ENCODE data around the gene FAM131B. TPM values are rescaled to one million over a fixed set of nuclear protein-coding genes. Genes with fewer than 3 reads are reported as not detected.

Gene FAM131B
- total RNA-seq (2014; rRNA removed): 6.9 and 7.7 TPM in 2 replicates
- Bru-seq, nascent RNA: percentile 73 among the genes with signal in this experiment
- BruChase-seq, experiment 1, labeled RNA remaining after a 6-hour chase: percentile 92 among the genes with signal in this experiment
- BruChase-seq, experiment 2, labeled RNA remaining after a 2-hour chase: percentile 93 among the genes with signal in this experiment
- long read RNA-seq, full-length matches to known transcripts: 110 of 244 reads
- long read RNA-seq, partial matches to known transcripts: 10 of 244 reads
- long read RNA-seq, other reads (novel, unspliced or antisense): 124 of 244 reads

DNA sequence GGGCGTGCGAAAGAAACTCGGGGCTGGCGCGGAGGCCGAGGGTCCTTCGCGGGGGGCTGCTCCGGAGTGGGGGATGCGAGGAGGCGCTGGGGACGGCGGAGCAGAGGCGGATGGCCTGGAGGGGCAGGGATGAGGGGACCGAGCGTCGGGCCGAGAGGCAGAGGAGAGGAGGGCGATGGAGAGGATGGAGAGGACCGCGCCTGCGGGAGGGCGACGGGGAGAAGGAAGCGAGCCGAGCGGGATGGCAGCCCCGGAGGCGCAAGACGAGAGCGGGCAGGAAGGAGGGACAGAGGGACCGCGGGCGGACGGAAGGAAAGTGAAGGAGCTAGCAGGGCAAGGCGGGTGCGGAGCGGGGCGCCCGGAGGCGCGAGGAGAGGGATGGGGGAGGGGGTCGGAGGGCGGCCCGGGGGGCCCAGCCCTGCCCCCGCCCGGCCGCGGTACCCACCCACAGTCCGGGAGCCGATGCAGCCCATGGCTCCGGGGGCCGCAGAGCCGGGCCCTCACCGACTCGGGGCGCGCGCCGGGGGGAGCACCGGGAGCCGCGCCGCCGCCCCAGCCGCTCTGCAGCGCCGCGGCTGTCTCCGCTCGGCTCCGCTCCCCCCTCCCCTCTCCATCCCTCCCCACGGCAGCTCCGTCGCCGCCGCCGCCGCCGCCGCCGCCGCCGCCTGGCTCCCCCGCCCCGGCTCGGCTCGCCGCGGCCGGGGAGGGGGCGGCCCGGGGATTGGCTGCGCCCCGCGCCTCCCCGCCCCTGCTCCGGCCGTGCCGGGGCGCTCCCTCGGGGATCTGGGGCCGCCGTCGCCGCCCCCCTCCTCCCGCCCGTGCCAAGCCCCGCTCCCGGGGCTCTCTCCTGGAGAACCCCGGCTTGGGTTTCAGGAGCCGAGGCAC lies at the start of gene FAM131B:
FAM131B (minus strand) TSS at position 583 of the 885 bp plus-strand sequence; CDS start at position 473, 110 bp downstream.
- H4K20me1 ChIP-seq (ENCODE audit: low read length): no peaks in the 10 kb centered on the region
- no peaks in the 10 kb centered on the region for H3K79me2 ChIP-seq (ENCODE audit: low read length)
- CTCF ChIA-PET: no interaction called here
- DNase-seq (no peak), ATAC-seq (peak; percentile 53)
- POLR2A ChIA-PET (ENCODE audit: unreplicated experiment): interaction anchor here (0.7 kb wide), 1 partner anchor 61 kb away, joined by 7 read pairs; no protein-coding TSS in a partner anchor
- intact Hi-C loops (cut with micrococcal nuclease): no loop called here
- no peaks in the 10 kb centered on the region for H3K36me3 ChIP-seq (ENCODE audit: low read depth, low read length)
- no peaks in the 10 kb centered on the region; the same call in 1 of the 2 replicates for H3K4me1 ChIP-seq (ENCODE audit: insufficient read depth, low read length)
- H3K27me3 ChIP-seq (ENCODE audit: low read length): peaks cover 9% of the 10 kb centered on the region
- no peak within 1 kb of the TSS for H3K9ac ChIP-seq (ENCODE audit: low read length)
- TF ChIP-seq EZH2phosphoT487 (IDR thresholded peaks at IDR 0.05; ENCODE audit: borderline replicate concordance, low read length) (no peak), EZH2 (IDR thresholded peaks at IDR 0.05; ENCODE audit: low read length, unreplicated experiment) (no peak)
- TF ChIP-seq, protein P1, sequence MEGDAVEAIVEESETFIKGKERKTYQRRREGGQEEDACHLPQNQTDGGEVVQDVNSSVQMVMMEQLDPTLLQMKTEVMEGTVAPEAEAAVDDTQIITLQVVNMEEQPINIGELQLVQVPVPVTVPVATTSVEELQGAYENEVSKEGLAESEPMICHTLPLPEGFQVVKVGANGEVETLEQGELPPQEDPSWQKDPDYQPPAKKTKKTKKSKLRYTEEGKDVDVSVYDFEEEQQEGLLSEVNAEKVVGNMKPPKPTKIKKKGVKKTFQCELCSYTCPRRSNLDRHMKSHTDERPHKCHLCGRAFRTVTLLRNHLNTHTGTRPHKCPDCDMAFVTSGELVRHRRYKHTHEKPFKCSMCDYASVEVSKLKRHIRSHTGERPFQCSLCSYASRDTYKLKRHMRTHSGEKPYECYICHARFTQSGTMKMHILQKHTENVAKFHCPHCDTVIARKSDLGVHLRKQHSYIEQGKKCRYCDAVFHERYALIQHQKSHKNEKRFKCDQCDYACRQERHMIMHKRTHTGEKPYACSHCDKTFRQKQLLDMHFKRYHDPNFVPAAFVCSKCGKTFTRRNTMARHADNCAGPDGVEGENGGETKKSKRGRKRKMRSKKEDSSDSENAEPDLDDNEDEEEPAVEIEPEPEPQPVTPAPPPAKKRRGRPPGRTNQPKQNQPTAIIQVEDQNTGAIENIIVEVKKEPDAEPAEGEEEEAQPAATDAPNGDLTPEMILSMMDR (conservative IDR thresholded peaks at IDR 0.05; ENCODE audit: low read depth, low read length): no peak
- H3K9me2 ChIP-seq (replicated peaks; ENCODE audit: low read length): no peaks in the 10 kb centered on the region
- H3F3A ChIP-seq (ENCODE audit: low read length, unreplicated experiment): no peaks in the 10 kb centered on the region
- no peak within 1 kb of the TSS for H3K27ac ChIP-seq (ENCODE audit: low read length)
- no TSS peak for BruUV-seq (replicated peaks)
- peak within 1 kb of the TSS; percentile 82 for H3K4me3 ChIP-seq (ENCODE audit: low read length)
- H3K9me3 ChIP-seq (ENCODE audit: low read length): no peaks in the 10 kb centered on the region
- H2AFZ ChIP-seq (ENCODE audit: low read length): peak within 1 kb of the TSS; percentile 82
- H3K4me2 ChIP-seq (ENCODE audit: low read length): peak within 1 kb of the TSS; percentile 95

DNA sequence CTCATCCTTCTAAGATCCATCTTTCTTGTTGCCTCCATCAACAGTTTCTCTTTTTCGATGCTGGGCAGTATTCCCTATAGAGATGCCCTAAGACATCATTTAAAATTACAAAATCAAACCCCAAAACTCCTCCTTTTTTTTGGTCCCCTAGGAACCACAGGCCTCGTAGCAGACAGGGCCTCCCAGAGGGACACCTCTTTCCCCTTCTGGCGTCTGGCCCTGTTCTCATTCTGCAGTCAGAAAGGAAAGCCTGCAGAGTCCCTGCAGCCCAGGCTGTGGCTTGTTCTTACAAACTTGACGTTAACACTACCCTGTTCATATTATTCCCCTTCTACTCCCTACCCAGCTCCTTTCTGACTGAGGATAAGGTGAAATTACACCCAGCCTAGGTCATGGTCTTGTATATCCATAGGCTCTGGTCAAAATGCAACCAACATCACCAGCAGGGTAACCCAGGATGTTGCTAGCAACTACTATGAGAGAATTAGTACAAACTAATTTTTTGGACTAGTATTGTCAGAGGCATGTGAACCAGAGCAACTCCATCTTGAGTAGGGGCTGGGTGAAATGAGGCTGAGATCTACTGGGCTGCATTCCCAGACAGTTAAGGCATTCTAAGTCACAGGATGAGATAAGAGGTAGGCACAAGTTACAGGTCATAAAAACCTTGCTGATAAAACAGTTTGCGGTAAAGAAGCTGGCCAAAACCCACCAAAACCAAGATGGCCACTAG lies 49.6 kb upstream of the FAM131B start:
- ATAC-seq: no peak
- Histone ChIP-seq H3K36me3 (ENCODE audit: low read depth, low read length) (no peaks in the 10 kb centered on the region), H3K9ac (ENCODE audit: low read length) (no peak overlapping the region), H3K4me3 (ENCODE audit: low read length) (no peak overlapping the region), H3F3A (ENCODE audit: low read length, unreplicated experiment) (no peaks in the 10 kb centered on the region), H3K79me2 (ENCODE audit: low read length) (peaks cover 9% of the 10 kb centered on the region), H4K20me1 (ENCODE audit: low read length) (no peaks in the 10 kb centered on the region), H3K9me2 (replicated peaks; ENCODE audit: low read length) (no peaks in the 10 kb centered on the region), H3K9me3 (ENCODE audit: low read length) (no peaks in the 10 kb centered on the region), H3K4me1 (ENCODE audit: insufficient read depth, low read length) (peaks cover 38% of the 10 kb centered on the region), H3K27ac (ENCODE audit: low read length) (no peak overlapping the region), H2AFZ (ENCODE audit: low read length) (no peak overlapping the region), H3K27me3 (ENCODE audit: low read length) (no peaks in the 10 kb centered on the region), H3K4me2 (ENCODE audit: low read length) (no peak overlapping the region)
- CTCF ChIA-PET: no interaction called here
- intact Hi-C loops (cut with micrococcal nuclease): loop anchor here (10.0 kb wide), 1 partner anchor 407 kb away; no protein-coding TSS in a partner anchor
- BruUV-seq (replicated peaks): no TSS peak
- POLR2A ChIA-PET (ENCODE audit: unreplicated experiment): interaction anchor here (0.5 kb wide), 1 partner anchor 123 kb away, joined by 34 read pairs; no protein-coding TSS in a partner anchor
- no peak for DNase-seq
- TF ChIP-seq EZH2 (IDR thresholded peaks at IDR 0.05; ENCODE audit: low read length, unreplicated experiment) (no peak), EZH2phosphoT487 (IDR thresholded peaks at IDR 0.05; ENCODE audit: borderline replicate concordance, low read length) (no peak)
- TF ChIP-seq, protein P1 (conservative IDR thresholded peaks at IDR 0.05; ENCODE audit: low read depth, low read length): no peak

Measured in PC-3 (cell line).